Adrenal gland (tissue), 12 donors: ENCODE measurements around the gene FAM89A. TPM values are rescaled to one million over a fixed set of nuclear protein-coding genes. Genes with fewer than 3 reads are reported as not detected.

Experiments used
- DNase-seq, 7 donors: peaks; one replicate each; pipeline ENCODE4 v3.0.0-alpha.2; 2019 to 2020
- H3K27ac ChIP-seq, 5 donors: fragments of 200-600 bp; sonication (generic) in 4 of 5; 1 replicate in 3 of 5; 2 replicates in 2 of 5; pipeline versions ENCODE4 v1.5.1 to v1.8.0; 2016 to 2020; ENCODE audit warnings: mild to moderate bottlenecking in 1 of 5
- H3K27me3 ChIP-seq: fragments of 200-600 bp; 2 replicates; pipeline ENCODE4 v1.8.0; 2021
- H3K36me3 ChIP-seq, 2 donors: fragments of 200-600 bp; replicated peaks in 1 of 2; 1 replicate in 1 of 2; 2 replicates in 1 of 2; pipeline versions ENCODE4 v1.5.1 to v1.8.0; 2018 to 2022
- H3K4me1 ChIP-seq, 2 donors: fragments of 200-600 bp; replicated peaks in 1 of 2; 1 replicate in 1 of 2; 2 replicates in 1 of 2; pipeline versions ENCODE4 v1.5.1 to v1.8.0; 2018 to 2021
- H3K4me3 ChIP-seq, 4 donors: fragments of 200-600 bp; sonication (generic) in 3 of 4; one replicate each; pipeline ENCODE4 v1.5.1; 2016 to 2018
- H3K9me3 ChIP-seq, 3 donors: fragments of 200-600 bp; sonication (generic) in 1 of 3; replicated peaks in 1 of 3; 1 replicate in 2 of 3; 2 replicates in 1 of 3; pipeline versions ENCODE4 v1.5.1 to v1.8.0; 2016 to 2021
- CTCF ChIP-seq, 6 experiments: fragments of 450-650 bp in 4 of 6; fragments of 200-600 bp in 2 of 6; sonication (generic) in 1 of 6; IDR thresholded peaks; 1 replicate in 5 of 6; 2 replicates in 1 of 6; pipeline versions ENCODE4 v1.5.1 to v1.8.0; 2016 to 2021; ENCODE audit warnings: antibody characterized with exemption in 6 of 6, mild to moderate bottlenecking in 2 of 6, moderate library complexity in 1 of 6
- POLR2A ChIP-seq, 2 donors: fragments of 450-650 bp; IDR thresholded peaks; one replicate each; pipeline ENCODE4 v1.6.1; 2017; ENCODE audit warnings: antibody characterized with exemption in 2 of 2, mild to moderate bottlenecking in 2 of 2, moderate library complexity in 1 of 2
- WGBS, 4 donors: extraction: QIAGEN DNeasy Blood & Tissue Kit in 2 of 4; methylation state at CpG; one replicate each; pipeline versions ENCODE4 v1.1.5 to v1.1.7; 2013 to 2017; 5-methylcytosine and 5-hydroxymethylcytosine counted together
- intact Hi-C, 2 donors: fragments of 100-400 bp; cut with DNase I; formaldehyde crosslinking; loops; one replicate each; pipeline versions ENCODE4 v1.14.1 to v1.15.0; 2022 to 2023
- polyA plus RNA-seq, 3 donors: library from polyadenylated mRNA; stranded (reverse); fragments of 200-250 nt in 2 of 3; fragments of 350-450 nt in 1 of 3; fragmentation: Illumina TruSeq in 1 of 3; extraction: RNeasy Lipid Tissue Mini Kit (QIAGEN cat#74804) in 1 of 3; gene quantifications; one replicate each; pipeline ENCODE4 v1.2.3, GENCODE V29; 2013 to 2014
- total RNA-seq, 9 donors: library from RNA; depleted of rRNA in 4 of 9; stranded (reverse); fragments of >200 nt in 4 of 9; fragments of 120-200 nt in 1 of 9; fragmentation: NEBNext Ultra II Directional in 1 of 9; extraction: Animal tissue kit (Norgen Biotek cat#: 25700) in 1 of 9; gene quantifications; one replicate each; pipeline versions ENCODE4 v1.1.0 to v1.2.4, GENCODE V29; 2013 to 2023
- donor health status: healthy with polysubstance abuse.
- donor health status: Bipolar disorder and iron deficiency.
- donor health status: DM: yes; HTN: yes; CAD: no.
- donor health status: DM: no; HTN: no; CAD: no.
- donor health status: DM: no; HTN: no; CAD: no.
- donor health status: DM: yes; HTN: yes; CAD: no.

Gene FAM89A
- total and polyA plus RNA-seq, 12 donors, result 11.3 to 59.4 (median 33.0) TPM

GRCh38 chr1:231064418-231064817 lies 24.4 kb upstream of the FAM89A start:
- H3K9me3 ChIP-seq, result no peaks in the 10 kb centered on the region
- no peaks in the 10 kb centered on the region for H3K4me1 ChIP-seq
- H3K4me3 ChIP-seq, result no peak overlapping the region
- intact Hi-C loops, result no loop called here
- DNase-seq, result no peak
- whole genome bisulfite sequencing, 4 donors, result 91 to 98% (median 94%) methylated on average over 3 of the region's 3 CpGs
- no peak overlapping the region for H3K27ac ChIP-seq
- TF ChIP-seq CTCF (IDR thresholded peaks at IDR 0.05) (no peak), POLR2A (IDR thresholded peaks at IDR 0.05) (no peak)
- no peaks in the 10 kb centered on the region for H3K36me3 ChIP-seq
- H3K27me3 ChIP-seq, result no peaks in the 10 kb centered on the region

- H3K27me3 ChIP-seq, result no peaks in the 10 kb centered on the region
Observed at GRCh38 chr1:231063331-231063730, 23.3 kb upstream of the FAM89A start.

GRCh38 chr1:231062500-231063270 lies 22.6 kb upstream of the FAM89A start:
- intact Hi-C loops, result no loop called here
- no peak overlapping the region for H3K4me3 ChIP-seq
- no peaks in the 10 kb centered on the region for H3K27me3 ChIP-seq
- no peak overlapping the region for H3K27ac ChIP-seq
- no peaks in the 10 kb centered on the region for H3K9me3 ChIP-seq
- DNase-seq, result no peak
- TF ChIP-seq CTCF (IDR thresholded peaks at IDR 0.05) (no peak), POLR2A (IDR thresholded peaks at IDR 0.05) (no peak)
- WGBS, 4 donors, result 63 to 73% (median 72%) methylated on average over 11 of the region's 11 CpGs
- no peaks in the 10 kb centered on the region for H3K4me1 ChIP-seq
- H3K36me3 ChIP-seq, result no peaks in the 10 kb centered on the region

More at GRCh38 chr1:231063331-231063730, 23.3 kb upstream of the FAM89A start:
- intact Hi-C loops, result no loop called here
- no peak for TF ChIP-seq CTCF (IDR thresholded peaks at IDR 0.05)
- no peak for TF ChIP-seq POLR2A (IDR thresholded peaks at IDR 0.05)
- no peaks in the 10 kb centered on the region for H3K9me3 ChIP-seq
- no peak overlapping the region for H3K4me3 ChIP-seq
- no peak overlapping the region for H3K27ac ChIP-seq
- DNase-seq, result no peak
- WGBS, 4 donors, result 85 to 90% (median 86%) methylated on average over 6 of the region's 6 CpGs
- H3K36me3 ChIP-seq, result no peaks in the 10 kb centered on the region
- H3K4me1 ChIP-seq, result no peaks in the 10 kb centered on the region

- no peak for DNase-seq
- H3K27me3 ChIP-seq, result no peaks in the 10 kb centered on the region
- no peak for TF ChIP-seq CTCF (IDR thresholded peaks at IDR 0.05)
- TF ChIP-seq POLR2A (IDR thresholded peaks at IDR 0.05), result no peak
- 50 to 75% (median 63%) methylated on average over 1 of the region's 1 CpG for WGBS, 4 donors
- no peaks in the 10 kb centered on the region for H3K36me3 ChIP-seq
- no peak overlapping the region for H3K27ac ChIP-seq
- no peaks in the 10 kb centered on the region for H3K4me1 ChIP-seq
- no peak overlapping the region for H3K4me3 ChIP-seq
- intact Hi-C loops, result no loop called here
- H3K9me3 ChIP-seq, result no peaks in the 10 kb centered on the region
Observed at GRCh38 chr1:231059566-231060193, 19.6 kb upstream of the FAM89A start.
